Loucy (cell line): Measurements from ENCODE around the gene UVRAG.

Experiments used
- H2AFZ ChIP-seq: fragments of 200-600 bp; sonication (generic); 2 replicates; pipeline ENCODE4 v1.6.0; 2016; ENCODE audit warnings: antibody characterized with exemption, mild to moderate bottlenecking, low read length, moderate library complexity
- H3F3A ChIP-seq: fragments of 200-600 bp; 2 replicates; pipeline ENCODE4 v1.6.0; 2016; ENCODE audit warnings: antibody characterized with exemption, low read depth, mild to moderate bottlenecking
- H3K27me3 ChIP-seq: fragments of 200-600 bp; sonication (generic); 2 replicates; pipeline ENCODE4 v1.6.1; 2014; ENCODE audit warnings: low read length, mild to moderate bottlenecking; ENCODE audit not compliant: insufficient read depth, poor library complexity, severe bottlenecking
- H3K36me3 ChIP-seq: fragments of 200-600 bp; sonication (generic); 2 replicates; pipeline ENCODE4 v1.6.1; 2016; ENCODE audit warnings: low read length; ENCODE audit not compliant: insufficient read depth
- H3K4me1 ChIP-seq: fragments of 200-600 bp; sonication (generic); 2 replicates; pipeline ENCODE4 v1.5.1; 2014; ENCODE audit warnings: low read length, mild to moderate bottlenecking; ENCODE audit not compliant: insufficient read depth, poor library complexity, severe bottlenecking
- H3K4me2 ChIP-seq: fragments of 200-600 bp; sonication (generic); 2 replicates; pipeline ENCODE4 v1.6.0; 2014; ENCODE audit warnings: antibody characterized with exemption, low read length, low read depth, mild to moderate bottlenecking; ENCODE audit not compliant: poor library complexity, severe bottlenecking
- H3K4me3 ChIP-seq: fragments of 200-600 bp; sonication (generic); 2 replicates; pipeline ENCODE4 v1.5.1; 2014; ENCODE audit warnings: low read length, mild to moderate bottlenecking, mixed read lengths; ENCODE audit not compliant: poor library complexity, severe bottlenecking
- H3K79me2 ChIP-seq: fragments of 200-600 bp; sonication (generic); 2 replicates; pipeline ENCODE4 v1.6.1; 2014; ENCODE audit warnings: low read length; ENCODE audit not compliant: insufficient read depth
- H3K9ac ChIP-seq: fragments of 200-600 bp; sonication (generic); 2 replicates; pipeline ENCODE4 v1.6.0; 2014; ENCODE audit warnings: mild to moderate bottlenecking, low read depth, low read length, moderate library complexity; ENCODE audit not compliant: poor library complexity, severe bottlenecking
- H3K9me2 ChIP-seq: fragments of 200-600 bp; sonication (generic); replicated peaks from 2 replicates; pipeline ENCODE4 v1.6.1; 2016; ENCODE audit warnings: low read depth, low read length, mixed read lengths
- H3K9me3 ChIP-seq: fragments of 200-600 bp; sonication (generic); 2 replicates; pipeline ENCODE4 v1.6.1; 2014; ENCODE audit warnings: mild to moderate bottlenecking, antibody characterized with exemption, low read length, low read depth; ENCODE audit not compliant: insufficient read depth
- H4K20me1 ChIP-seq: fragments of 200-600 bp; sonication (generic); 2 replicates; pipeline ENCODE4 v1.6.0; 2014; ENCODE audit warnings: antibody characterized with exemption, low read length, mild to moderate bottlenecking; ENCODE audit not compliant: insufficient read depth, poor library complexity, severe bottlenecking
- EZH2phosphoT487 ChIP-seq: fragments of 200-600 bp; IDR thresholded peaks from 2 replicates; pipeline ENCODE4 v1.6.1; 2018; ENCODE audit warnings: antibody characterized with exemption, mild to moderate bottlenecking, moderate library complexity, borderline replicate concordance
- TF ChIP-seq, protein P1 (sequence below): fragments of 200-600 bp; sonication (generic); conservative IDR thresholded peaks from 2 replicates; pipeline ENCODE4 v1.5.1; 2014; ENCODE audit warnings: mild to moderate bottlenecking, antibody characterized with exemption, low read length

Gene UVRAG

DNA sequence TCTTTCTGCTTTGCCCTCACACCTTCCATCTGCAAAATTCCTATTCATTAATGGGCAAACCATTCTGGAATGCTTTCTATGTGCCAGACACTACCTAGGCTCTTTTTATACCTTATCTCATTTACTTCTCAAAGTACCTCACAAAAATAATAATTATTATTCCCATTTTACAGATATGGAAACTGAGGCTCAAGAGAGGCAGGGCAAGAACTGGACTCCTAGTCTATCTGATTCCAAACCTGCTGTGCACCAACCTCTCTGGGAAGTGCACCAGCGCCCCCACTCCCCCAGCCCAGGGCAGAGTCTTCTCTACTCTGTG is 47.3 kb upstream of the UVRAG start:
- Histone ChIP-seq H3K36me3 (no peaks in the 10 kb centered on the region), H4K20me1 (no peaks in the 10 kb centered on the region), H3K9me2 (no peaks in the 10 kb centered on the region), H3K4me3 (peak overlapping the region; percentile 71), H3K27me3 (no peaks in the 10 kb centered on the region), H3K9me3 (no peaks in the 10 kb centered on the region), H3K4me2 (peak overlapping the region; percentile 73), H3K79me2 (no peaks in the 10 kb centered on the region), H2AFZ (peak overlapping the region; percentile 95), H3F3A (no peaks in the 10 kb centered on the region), H3K4me1 (peaks cover 26% of the 10 kb centered on the region), H3K9ac (peak overlapping the region; percentile 66)
- TF ChIP-seq EZH2phosphoT487 = no peak
- TF ChIP-seq, protein P1, sequence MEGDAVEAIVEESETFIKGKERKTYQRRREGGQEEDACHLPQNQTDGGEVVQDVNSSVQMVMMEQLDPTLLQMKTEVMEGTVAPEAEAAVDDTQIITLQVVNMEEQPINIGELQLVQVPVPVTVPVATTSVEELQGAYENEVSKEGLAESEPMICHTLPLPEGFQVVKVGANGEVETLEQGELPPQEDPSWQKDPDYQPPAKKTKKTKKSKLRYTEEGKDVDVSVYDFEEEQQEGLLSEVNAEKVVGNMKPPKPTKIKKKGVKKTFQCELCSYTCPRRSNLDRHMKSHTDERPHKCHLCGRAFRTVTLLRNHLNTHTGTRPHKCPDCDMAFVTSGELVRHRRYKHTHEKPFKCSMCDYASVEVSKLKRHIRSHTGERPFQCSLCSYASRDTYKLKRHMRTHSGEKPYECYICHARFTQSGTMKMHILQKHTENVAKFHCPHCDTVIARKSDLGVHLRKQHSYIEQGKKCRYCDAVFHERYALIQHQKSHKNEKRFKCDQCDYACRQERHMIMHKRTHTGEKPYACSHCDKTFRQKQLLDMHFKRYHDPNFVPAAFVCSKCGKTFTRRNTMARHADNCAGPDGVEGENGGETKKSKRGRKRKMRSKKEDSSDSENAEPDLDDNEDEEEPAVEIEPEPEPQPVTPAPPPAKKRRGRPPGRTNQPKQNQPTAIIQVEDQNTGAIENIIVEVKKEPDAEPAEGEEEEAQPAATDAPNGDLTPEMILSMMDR = no peak

DNA sequence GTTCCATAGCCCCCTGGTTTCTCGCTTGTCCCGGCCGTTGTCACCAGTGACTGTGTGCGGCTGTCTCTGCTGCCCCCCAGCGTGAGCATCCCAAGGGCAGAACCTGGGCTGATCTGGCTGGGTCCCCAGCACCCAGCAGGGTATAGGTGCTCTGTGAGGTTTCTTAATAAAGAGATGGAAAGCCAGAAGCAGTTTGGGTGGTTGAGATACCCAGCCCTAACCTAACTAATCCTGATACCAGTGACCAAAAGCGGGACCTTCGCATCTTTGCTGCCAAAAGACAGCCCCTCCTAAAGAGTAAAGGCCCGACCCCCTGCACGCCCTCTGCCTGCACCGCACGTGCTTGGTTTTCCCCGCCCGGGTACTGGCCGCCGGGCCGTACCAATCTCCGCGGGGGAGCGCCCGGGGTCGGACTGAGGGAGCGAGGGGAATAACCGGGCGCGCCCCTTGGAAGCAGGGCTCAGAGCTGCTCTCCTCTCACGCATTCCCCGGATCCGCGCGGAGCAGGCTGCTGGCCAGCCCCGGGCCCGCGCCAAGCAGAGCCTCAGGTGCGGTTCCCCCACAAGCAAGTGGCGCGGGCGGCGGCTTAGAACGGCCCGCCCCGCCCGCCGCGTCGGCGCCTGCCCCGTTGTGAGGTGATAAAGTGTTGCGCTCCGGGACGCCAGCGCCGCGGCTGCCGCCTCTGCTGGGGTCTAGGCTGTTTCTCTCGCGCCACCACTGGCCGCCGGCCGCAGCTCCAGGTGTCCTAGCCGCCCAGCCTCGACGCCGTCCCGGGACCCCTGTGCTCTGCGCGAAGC is 46.7 kb upstream of the UVRAG start, which contains the start of gene DGAT2:
TSS of gene DGAT2 (plus strand) at position 667 of the 797 bp plus-strand sequence. CDS start 214 bp downstream, outside the sequence.
- H3K79me2 ChIP-seq = no peaks in the 10 kb centered on the region
- peak within 1 kb of the TSS; percentile 73 for H3K4me2 ChIP-seq
- peak within 1 kb of the TSS; percentile 66 for H3K9ac ChIP-seq
- H4K20me1 ChIP-seq = no peaks in the 10 kb centered on the region
- no peak for TF ChIP-seq EZH2phosphoT487
- TF ChIP-seq, protein P1 = peak; percentile 73
- H3F3A ChIP-seq = no peaks in the 10 kb centered on the region
- H2AFZ ChIP-seq = peak within 1 kb of the TSS; percentile 95
- H3K4me1 ChIP-seq = peaks cover 26% of the 10 kb centered on the region
- H3K9me2 ChIP-seq = no peaks in the 10 kb centered on the region
- H3K27me3 ChIP-seq = no peaks in the 10 kb centered on the region
- H3K4me3 ChIP-seq = peak within 1 kb of the TSS; percentile 71
- no peaks in the 10 kb centered on the region for H3K36me3 ChIP-seq
- no peaks in the 10 kb centered on the region for H3K9me3 ChIP-seq

DNA sequence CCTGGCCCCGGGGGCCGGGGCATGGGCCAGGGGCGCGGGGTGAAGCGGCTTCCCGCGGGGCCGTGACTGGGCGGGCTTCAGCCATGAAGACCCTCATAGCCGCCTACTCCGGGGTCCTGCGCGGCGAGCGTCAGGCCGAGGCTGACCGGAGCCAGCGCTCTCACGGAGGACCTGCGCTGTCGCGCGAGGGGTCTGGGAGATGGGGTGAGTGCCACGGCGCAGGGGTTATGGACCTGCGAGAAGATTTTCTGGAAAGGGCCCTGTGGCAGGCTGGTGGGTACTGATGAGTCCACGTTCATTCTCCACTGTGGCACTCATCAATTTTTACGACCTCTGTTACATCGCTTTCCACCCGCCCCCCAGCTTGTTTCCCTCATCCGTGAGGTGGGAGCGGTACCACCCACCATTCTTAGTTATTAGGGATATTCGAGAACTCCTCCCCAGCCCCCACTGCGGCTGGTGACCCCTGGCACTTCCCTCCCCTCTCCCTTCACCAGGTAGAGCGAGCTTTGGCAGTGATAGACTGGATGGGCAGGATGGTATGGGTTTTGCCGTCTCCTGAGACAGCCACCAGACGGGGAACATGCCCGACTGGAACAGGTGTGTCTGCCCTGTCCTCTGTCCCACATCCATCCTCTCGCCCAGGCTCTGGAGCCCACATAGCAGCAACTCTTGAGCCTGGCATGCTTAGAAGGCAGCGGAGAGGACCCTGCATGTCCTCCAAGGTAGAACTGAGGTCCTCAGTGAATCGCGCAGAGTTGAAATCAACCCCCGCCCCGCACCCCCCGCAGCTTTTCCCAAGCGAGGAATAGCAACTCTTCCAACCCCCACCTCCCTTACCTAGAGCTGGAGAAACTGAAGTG is 45.9 kb upstream of the UVRAG start:
- Histone ChIP-seq H2AFZ (peak overlapping the region; percentile 95), H3F3A (no peaks in the 10 kb centered on the region), H4K20me1 (no peaks in the 10 kb centered on the region), H3K9ac (peak overlapping the region; percentile 66), H3K9me2 (no peaks in the 10 kb centered on the region), H3K4me3 (peak overlapping the region; percentile 71), H3K4me1 (peaks cover 26% of the 10 kb centered on the region), H3K4me2 (peak overlapping the region; percentile 73), H3K36me3 (no peaks in the 10 kb centered on the region), H3K27me3 (no peaks in the 10 kb centered on the region), H3K9me3 (no peaks in the 10 kb centered on the region), H3K79me2 (no peaks in the 10 kb centered on the region)
- TF ChIP-seq, protein P1 = no peak
- no peak for TF ChIP-seq EZH2phosphoT487
